Fibroblast of lung (primary cell): ENCODE measurements around the gene COCH. TPM values are rescaled to one million over a fixed set of nuclear protein-coding genes. Genes with fewer than 3 reads are reported as not detected.

Experiments
- DNase-seq, 2 donors: peaks; one replicate each; pipeline versions ENCODE4 v3.0.0 to v3.0.0-alpha.2; 2010; ENCODE audit warnings: low read depth in 2 of 2
- H2AFZ ChIP-seq: 2 replicates; pipeline ENCODE4 v1.5.1; 2012; ENCODE audit warnings: low read length, control low read depth, inconsistent platforms
- H3K27ac ChIP-seq: 2 replicates; pipeline ENCODE4 v1.5.1; 2011; ENCODE audit warnings: low read length, control low read depth; ENCODE audit not compliant: insufficient read depth
- H3K27me3 ChIP-seq: 2 replicates; pipeline ENCODE4 v1.5.1; 2011; ENCODE audit warnings: mild to moderate bottlenecking, low read length; ENCODE audit not compliant: control insufficient read depth, insufficient read depth
- H3K36me3 ChIP-seq: 2 replicates; pipeline ENCODE4 v1.5.1; 2011; ENCODE audit warnings: low read length; ENCODE audit not compliant: control insufficient read depth, insufficient read depth
- H3K4me1 ChIP-seq: 2 replicates; pipeline ENCODE4 v1.5.1; 2011; ENCODE audit warnings: low read length; ENCODE audit not compliant: control insufficient read depth, insufficient read depth; ENCODE audit errors: extremely low read depth
- H3K4me2 ChIP-seq: 2 replicates; pipeline ENCODE4 v1.5.1; 2011; ENCODE audit warnings: low read length, control low read depth; ENCODE audit not compliant: insufficient read depth; ENCODE audit errors: extremely low read depth
- H3K4me3 ChIP-seq, 4 experiments: fragments of 200-600 bp in 1 of 4; sonication (generic) in 1 of 4; replicated peaks in 1 of 4; 2 replicates each; pipeline ENCODE4 v1.5.1; 2011 to 2016; ENCODE audit warnings: low read length in 4 of 4, low read depth in 3 of 4, mild to moderate bottlenecking in 3 of 4, control low read depth in 2 of 4, inconsistent platforms in 1 of 4, mixed read lengths in 1 of 4; ENCODE audit not compliant: insufficient read depth in 1 of 4; ENCODE audit errors: control extremely low read depth in 1 of 4
- H3K79me2 ChIP-seq: 2 replicates; pipeline ENCODE4 v1.5.1; 2012; ENCODE audit warnings: mild to moderate bottlenecking, low read length, inconsistent platforms; ENCODE audit not compliant: control insufficient read depth, insufficient read depth
- H3K9ac ChIP-seq: 2 replicates; pipeline ENCODE4 v1.5.1; 2011; ENCODE audit warnings: mild to moderate bottlenecking, low read length, control low read depth; ENCODE audit not compliant: insufficient read depth
- H3K9me3 ChIP-seq: 2 replicates; pipeline ENCODE4 v1.5.1; 2012; ENCODE audit warnings: low read depth, low read length; ENCODE audit not compliant: control insufficient read depth, insufficient read depth
- H4K20me1 ChIP-seq: 2 replicates; pipeline ENCODE4 v1.5.1; 2011; ENCODE audit warnings: low read length; ENCODE audit not compliant: control insufficient read depth, insufficient read depth; ENCODE audit errors: extremely low read depth
- EZH2 ChIP-seq: IDR thresholded peaks from 2 replicates; pipeline ENCODE4 v1.5.1; 2012; ENCODE audit warnings: low read length, control low read depth, mild to moderate bottlenecking; ENCODE audit errors: missing control alignments
- polyA minus RNA-seq: library from RNA; depleted of rRNA, polyadenylated mRNA; stranded (reverse); fragments of >200 nt; gene quantifications from 2 replicates; pipeline ENCODE4 v1.2.3, GENCODE V29; 2011; ENCODE audit warnings: low replicate concordance
- polyA plus RNA-seq, 2 donors: library from polyadenylated mRNA; depleted of rRNA in 1 of 2; stranded (reverse) in 1 of 2; unstranded in 1 of 2; fragments of >200 nt; gene quantifications; 2 replicates each; pipeline ENCODE4 v1.2.1, GENCODE V29; 2011 to 2012; ENCODE audit warnings: missing spikeins in 1 of 2
- total RNA-seq: library from RNA; depleted of rRNA; stranded (reverse); fragments of >200 nt; gene quantifications from 2 replicates; pipeline ENCODE4 v1.2.1, GENCODE V29; 2014
- TF ChIP-seq, protein P1 (sequence below), 2 donors: IDR thresholded peaks in 1 of 2; conservative IDR thresholded peaks in 1 of 2; 1 replicate in 1 of 2; 2 replicates in 1 of 2; pipeline ENCODE4 v1.5.1; 2011 to 2012; ENCODE audit warnings: low read length in 2 of 2, control low read depth in 1 of 2, inconsistent platforms in 1 of 2, low read depth in 1 of 2, mild to moderate bottlenecking in 1 of 2

COCH gene
- total RNA-seq (0.33 and 0.51 TPM in 2 replicates), polyA plus RNA-seq (0.27 and 0.72 TPM in 2 replicates), polyA minus RNA-seq (not detected in 2 replicates)
- polyA plus RNA-seq (2012), result 0.23 and 0.76 TPM in 2 replicates

DNA sequence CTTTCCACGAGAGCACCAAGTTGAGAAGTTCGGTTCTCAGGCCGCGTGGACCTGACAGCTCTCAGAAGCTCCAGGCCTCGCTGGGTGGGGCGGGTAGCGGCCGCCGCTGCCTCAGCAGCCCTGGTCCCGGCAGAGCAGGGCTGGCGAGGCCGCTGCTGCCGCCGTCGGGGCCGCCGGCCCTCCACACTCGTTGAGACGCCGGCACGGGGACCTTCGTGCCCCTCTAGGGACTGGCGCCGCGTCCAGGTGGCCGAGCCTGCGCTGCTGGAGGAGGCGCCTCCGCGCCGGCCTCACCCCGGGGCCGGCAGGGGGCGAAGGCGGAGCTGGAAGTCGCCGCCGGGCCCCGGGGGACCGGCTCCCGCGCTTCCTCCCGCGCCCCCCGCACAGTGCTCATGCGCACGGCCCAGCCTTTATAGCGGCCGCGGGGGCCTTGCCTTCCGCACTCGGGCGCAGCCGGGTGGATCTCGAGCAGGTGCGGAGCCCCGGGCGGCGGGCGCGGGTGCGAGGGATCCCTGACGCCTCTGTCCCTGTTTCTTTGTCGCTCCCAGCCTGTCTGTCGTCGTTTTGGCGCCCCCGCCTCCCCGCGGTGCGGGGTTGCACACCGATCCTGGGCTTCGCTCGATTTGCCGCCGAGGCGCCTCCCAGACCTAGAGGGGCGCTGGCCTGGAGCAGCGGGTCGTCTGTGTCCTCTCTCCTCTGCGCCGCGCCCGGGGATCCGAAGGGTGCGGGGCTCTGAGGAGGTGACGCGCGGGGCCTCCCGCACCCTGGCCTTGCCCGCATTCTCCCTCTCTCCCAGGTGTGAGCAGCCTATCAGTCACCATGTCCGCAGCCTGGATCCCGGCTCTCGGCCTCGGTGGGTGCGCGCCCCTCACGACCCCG is at the start of gene COCH:
Gene COCH, plus strand, starts transcription at position 440 of the 879 bp plus-strand sequence. Its CDS starts 380 bp downstream, at position 820.
- H3K4me1 ChIP-seq, result no peaks in the 10 kb centered on the region
- H2AFZ ChIP-seq, result peak within 1 kb of the TSS; percentile 10
- H3K4me2 ChIP-seq, result peak within 1 kb of the TSS; percentile 72
- peak within 1 kb of the TSS; percentile 29 to 52 (median 34) for H3K4me3 ChIP-seq
- no peak within 1 kb of the TSS for H3K27ac ChIP-seq
- peak in 1 of 2 donors; percentile 18 for DNase-seq
- H4K20me1 ChIP-seq, result no peaks in the 10 kb centered on the region
- H3K27me3 ChIP-seq, result peaks cover 31% of the 10 kb centered on the region
- no peak within 1 kb of the TSS for H3K9ac ChIP-seq
- H3K79me2 ChIP-seq, result no peaks in the 10 kb centered on the region
- no peaks in the 10 kb centered on the region for H3K36me3 ChIP-seq
- H3K9me3 ChIP-seq, result no peaks in the 10 kb centered on the region
- TF ChIP-seq EZH2, result peak; percentile 41
- TF ChIP-seq, protein P1, sequence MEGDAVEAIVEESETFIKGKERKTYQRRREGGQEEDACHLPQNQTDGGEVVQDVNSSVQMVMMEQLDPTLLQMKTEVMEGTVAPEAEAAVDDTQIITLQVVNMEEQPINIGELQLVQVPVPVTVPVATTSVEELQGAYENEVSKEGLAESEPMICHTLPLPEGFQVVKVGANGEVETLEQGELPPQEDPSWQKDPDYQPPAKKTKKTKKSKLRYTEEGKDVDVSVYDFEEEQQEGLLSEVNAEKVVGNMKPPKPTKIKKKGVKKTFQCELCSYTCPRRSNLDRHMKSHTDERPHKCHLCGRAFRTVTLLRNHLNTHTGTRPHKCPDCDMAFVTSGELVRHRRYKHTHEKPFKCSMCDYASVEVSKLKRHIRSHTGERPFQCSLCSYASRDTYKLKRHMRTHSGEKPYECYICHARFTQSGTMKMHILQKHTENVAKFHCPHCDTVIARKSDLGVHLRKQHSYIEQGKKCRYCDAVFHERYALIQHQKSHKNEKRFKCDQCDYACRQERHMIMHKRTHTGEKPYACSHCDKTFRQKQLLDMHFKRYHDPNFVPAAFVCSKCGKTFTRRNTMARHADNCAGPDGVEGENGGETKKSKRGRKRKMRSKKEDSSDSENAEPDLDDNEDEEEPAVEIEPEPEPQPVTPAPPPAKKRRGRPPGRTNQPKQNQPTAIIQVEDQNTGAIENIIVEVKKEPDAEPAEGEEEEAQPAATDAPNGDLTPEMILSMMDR (conservative IDR thresholded peaks at IDR 0.05 in 1 of 2, IDR thresholded peaks at IDR 0.05 in 1 of 2; ENCODE audit: low read depth in 1 of 2, low read length in 2 of 2), result no peak

DNA sequence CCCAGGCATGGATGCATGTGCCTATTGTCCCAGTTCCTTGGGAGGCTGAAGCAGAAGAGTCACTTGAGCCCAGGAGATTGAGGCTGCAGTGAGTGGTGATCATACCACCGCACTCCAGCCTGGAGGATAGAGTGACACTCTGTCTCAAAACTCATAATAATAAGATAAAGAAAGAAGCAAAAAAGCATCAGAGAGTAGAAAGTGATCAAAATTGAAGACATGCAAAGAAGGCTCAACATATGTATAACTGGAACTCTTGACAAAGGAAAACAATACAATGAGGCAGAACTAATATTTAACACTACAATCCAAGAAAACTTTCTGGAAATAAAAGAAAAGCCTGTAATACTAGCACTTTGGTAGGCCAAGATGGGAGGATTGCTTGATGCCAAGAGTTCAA is 48.3 kb upstream of the COCH start:
- no peaks in the 10 kb centered on the region for H4K20me1 ChIP-seq
- TF ChIP-seq EZH2, result no peak
- TF ChIP-seq, protein P1 (conservative IDR thresholded peaks at IDR 0.05 in 1 of 2, IDR thresholded peaks at IDR 0.05 in 1 of 2; ENCODE audit: low read depth in 1 of 2, low read length in 2 of 2), result no peak
- DNase-seq, result no peak
- H3K4me2 ChIP-seq, result no peak overlapping the region
- H3K9ac ChIP-seq, result no peak overlapping the region
- H3K9me3 ChIP-seq, result no peaks in the 10 kb centered on the region
- H3K27ac ChIP-seq, result no peak overlapping the region
- H3K4me1 ChIP-seq, result no peaks in the 10 kb centered on the region
- no peak overlapping the region for H2AFZ ChIP-seq
- H3K79me2 ChIP-seq, result no peaks in the 10 kb centered on the region
- H3K27me3 ChIP-seq, result no peaks in the 10 kb centered on the region
- H3K4me3 ChIP-seq, result no peak overlapping the region
- H3K36me3 ChIP-seq, result no peaks in the 10 kb centered on the region

DNA sequence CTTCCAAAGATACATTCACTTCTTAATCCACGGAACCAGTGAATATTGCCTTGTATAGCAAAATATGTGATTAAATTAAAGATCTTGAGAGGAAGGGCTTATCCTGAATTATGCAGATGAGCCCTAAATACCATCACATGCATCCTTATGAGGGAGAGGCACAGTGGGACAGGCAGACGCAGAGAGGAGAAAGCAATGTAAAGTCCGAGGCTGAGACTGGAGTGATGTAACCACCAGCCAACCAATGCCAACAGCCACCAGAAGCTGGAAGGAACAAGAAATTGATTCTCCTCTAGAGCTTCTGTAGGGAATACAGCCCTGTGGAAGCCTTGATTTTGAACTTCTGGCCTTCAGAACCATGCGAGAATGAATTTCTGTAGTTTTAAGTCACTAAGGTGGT is 44.5 kb upstream of the COCH start:
- Histone ChIP-seq H3K4me2 (no peak overlapping the region), H3K9me3 (no peaks in the 10 kb centered on the region), H3K4me1 (no peaks in the 10 kb centered on the region), H3K27ac (no peak overlapping the region), H2AFZ (no peak overlapping the region), H3K4me3 (no peak overlapping the region), H3K36me3 (no peaks in the 10 kb centered on the region), H4K20me1 (no peaks in the 10 kb centered on the region), H3K79me2 (no peaks in the 10 kb centered on the region), H3K9ac (no peak overlapping the region), H3K27me3 (no peaks in the 10 kb centered on the region)
- TF ChIP-seq, protein P1 (conservative IDR thresholded peaks at IDR 0.05 in 1 of 2, IDR thresholded peaks at IDR 0.05 in 1 of 2; ENCODE audit: low read depth in 1 of 2, low read length in 2 of 2), result no peak
- no peak for TF ChIP-seq EZH2
- DNase-seq, result no peak
